NT2/D1 (cell line): Measurements from ENCODE around the gene AFF1.

Source experiments
- SUZ12 ChIP-seq: IDR thresholded peaks from 2 replicates; pipeline ENCODE4 v1.6.1; 2011; ENCODE audit not compliant: insufficient read length, insufficient read depth; ENCODE audit errors: extremely low read depth
- YY1 ChIP-seq: IDR thresholded peaks from 2 replicates; pipeline ENCODE4 v1.6.1; 2011; ENCODE audit not compliant: insufficient read length, insufficient read depth
- ZNF274 ChIP-seq: IDR thresholded peaks from 2 replicates; pipeline ENCODE4 v1.6.1; 2011; ENCODE audit warnings: mild to moderate bottlenecking, low read depth, low read length

DNA sequence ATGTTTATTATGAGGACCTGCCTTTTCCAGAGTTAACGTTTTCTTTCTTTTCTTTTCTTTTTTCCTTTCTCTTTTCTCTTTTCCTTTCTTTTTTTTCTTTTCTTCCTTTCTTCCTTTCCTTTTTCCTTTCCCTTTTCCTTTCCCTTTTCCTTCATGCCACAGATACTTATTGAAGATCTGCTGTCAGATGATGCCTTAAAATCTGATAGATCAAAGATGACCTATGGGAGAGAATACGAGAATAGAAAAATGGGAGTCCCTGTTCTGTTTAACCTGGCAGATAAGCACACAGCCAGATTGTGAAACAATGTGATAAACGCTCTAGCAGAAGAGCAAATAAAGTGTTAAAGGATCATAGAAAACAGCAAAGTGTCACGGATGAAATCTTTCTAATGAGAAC is 38.9 kb downstream of the AFF1 start:
- TF ChIP-seq SUZ12 (no peak), YY1 (no peak), ZNF274 (no peak)
